Osteocyte (in vitro differentiated cells): ENCODE results near the gene IDE. TPM values are rescaled to one million over a fixed set of nuclear protein-coding genes. Genes with fewer than 3 reads are reported as not detected.

ENCODE experiments used
- DNase-seq: peaks from one replicate; pipeline ENCODE4 v3.0.0; 2021; ENCODE audit warnings: mixed read lengths; ENCODE audit not compliant: unreplicated experiment; ENCODE audit errors: extremely low spot score
- H3K27ac Mint-ChIP-seq: one replicate; pipeline ENCODE4 v1.8.0; 2021; ENCODE audit warnings: mild to moderate bottlenecking, mixed read lengths; ENCODE audit not compliant: unreplicated experiment
- H3K27me3 Mint-ChIP-seq: one replicate; pipeline ENCODE4 v1.8.0; 2021; ENCODE audit warnings: mixed read lengths; ENCODE audit not compliant: unreplicated experiment
- H3K36me3 Mint-ChIP-seq: one replicate; pipeline ENCODE4 v1.8.0; 2021; ENCODE audit warnings: mixed read lengths; ENCODE audit not compliant: unreplicated experiment
- H3K4me1 Mint-ChIP-seq: one replicate; pipeline ENCODE4 v1.8.0; 2021; ENCODE audit warnings: mixed read lengths; ENCODE audit not compliant: unreplicated experiment
- H3K4me3 Mint-ChIP-seq: one replicate; pipeline ENCODE4 v1.8.0; 2021; ENCODE audit warnings: mild to moderate bottlenecking, moderate library complexity, mixed read lengths; ENCODE audit not compliant: unreplicated experiment
- H3K9me3 Mint-ChIP-seq: one replicate; pipeline ENCODE4 v1.8.0; 2021; ENCODE audit warnings: mixed read lengths; ENCODE audit not compliant: unreplicated experiment
- total RNA-seq: library from RNA; stranded (reverse); gene quantifications from 2 replicates; pipeline ENCODE4 v1.2.1, GENCODE V29; 2021
- TF ChIP-seq, protein P1 (sequence below): fragments of 200-600 bp; sonication (generic); IDR thresholded peaks from 2 replicates; pipeline ENCODE4 v1.5.0; 2021; ENCODE audit warnings: antibody characterized with exemption, mild to moderate bottlenecking, moderate library complexity

IDE gene
- total RNA-seq, 1 donor from 2014 or later, result 42.4 TPM

DNA sequence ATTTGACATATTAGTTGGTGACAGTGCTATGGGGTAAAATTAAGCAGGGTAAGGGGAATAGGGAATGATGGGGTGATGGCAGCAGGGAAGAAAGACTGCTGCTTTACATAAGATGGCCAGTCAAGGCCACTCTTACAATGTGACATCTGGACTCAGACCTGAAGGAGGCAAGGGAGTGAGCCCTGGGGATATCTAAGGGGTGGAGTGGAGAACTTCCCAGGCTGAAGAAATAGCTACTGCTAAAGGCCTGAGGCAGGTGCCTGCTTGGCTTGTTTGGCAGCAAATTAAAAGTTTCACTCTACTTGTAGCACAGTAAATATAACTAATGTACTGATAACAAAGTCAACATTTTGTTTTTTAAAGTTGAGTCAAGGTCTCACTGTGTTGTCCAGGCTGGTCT is 93.5 kb downstream of the IDE start:
- Mint-ChIP-seq H3K27me3 (no peaks in the 10 kb centered on the region), H3K4me3 (no peak overlapping the region), H3K4me1 (no peaks in the 10 kb centered on the region), H3K27ac (no peak overlapping the region), H3K9me3 (no peaks in the 10 kb centered on the region), H3K36me3 (peaks cover 33% of the 10 kb centered on the region)
- DNase-seq, result no peak
- TF ChIP-seq, protein P1, sequence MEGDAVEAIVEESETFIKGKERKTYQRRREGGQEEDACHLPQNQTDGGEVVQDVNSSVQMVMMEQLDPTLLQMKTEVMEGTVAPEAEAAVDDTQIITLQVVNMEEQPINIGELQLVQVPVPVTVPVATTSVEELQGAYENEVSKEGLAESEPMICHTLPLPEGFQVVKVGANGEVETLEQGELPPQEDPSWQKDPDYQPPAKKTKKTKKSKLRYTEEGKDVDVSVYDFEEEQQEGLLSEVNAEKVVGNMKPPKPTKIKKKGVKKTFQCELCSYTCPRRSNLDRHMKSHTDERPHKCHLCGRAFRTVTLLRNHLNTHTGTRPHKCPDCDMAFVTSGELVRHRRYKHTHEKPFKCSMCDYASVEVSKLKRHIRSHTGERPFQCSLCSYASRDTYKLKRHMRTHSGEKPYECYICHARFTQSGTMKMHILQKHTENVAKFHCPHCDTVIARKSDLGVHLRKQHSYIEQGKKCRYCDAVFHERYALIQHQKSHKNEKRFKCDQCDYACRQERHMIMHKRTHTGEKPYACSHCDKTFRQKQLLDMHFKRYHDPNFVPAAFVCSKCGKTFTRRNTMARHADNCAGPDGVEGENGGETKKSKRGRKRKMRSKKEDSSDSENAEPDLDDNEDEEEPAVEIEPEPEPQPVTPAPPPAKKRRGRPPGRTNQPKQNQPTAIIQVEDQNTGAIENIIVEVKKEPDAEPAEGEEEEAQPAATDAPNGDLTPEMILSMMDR, result no peak

DNA sequence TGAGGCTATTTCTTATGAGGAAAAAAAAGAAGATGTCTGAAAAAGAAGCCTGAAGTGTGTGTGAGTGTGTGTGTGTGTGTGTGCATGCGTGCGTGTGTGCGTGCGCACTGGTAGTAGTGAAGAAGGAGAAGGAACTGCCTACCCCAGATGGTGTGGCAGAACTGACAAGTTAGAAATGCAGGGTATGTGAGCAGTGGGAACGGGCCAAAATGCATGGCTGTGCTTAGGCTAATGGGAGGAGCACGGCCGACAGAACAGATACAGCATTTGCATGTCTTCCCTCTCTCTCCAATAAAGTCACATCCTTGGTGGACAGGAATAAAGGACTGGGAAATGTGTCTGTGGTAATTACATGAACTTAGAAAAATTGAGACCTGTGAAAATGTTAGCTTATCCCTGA is 94.3 kb downstream of the IDE start:
- Mint-ChIP-seq H3K27ac (no peak overlapping the region), H3K9me3 (no peaks in the 10 kb centered on the region)

DNA sequence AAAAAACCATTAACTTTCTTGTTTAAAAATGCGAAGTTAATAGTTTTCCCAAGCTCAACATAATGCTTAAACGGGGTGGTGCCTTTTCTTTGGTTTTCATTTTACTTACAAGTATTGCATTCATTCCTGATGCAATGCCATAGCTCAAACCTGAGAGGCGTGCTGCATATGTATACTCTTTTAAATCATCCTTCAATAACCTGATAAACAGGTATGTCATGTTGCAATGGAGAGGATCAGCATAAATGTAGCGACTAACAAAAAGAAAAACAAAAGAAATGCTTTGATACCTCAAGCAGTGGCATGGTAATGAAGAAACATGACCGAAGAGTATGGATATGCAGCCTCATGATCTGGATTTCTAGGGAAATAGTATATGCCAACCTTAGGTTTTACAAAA is 95.4 kb downstream of the IDE start:
- no peaks in the 10 kb centered on the region for H3K9me3 Mint-ChIP-seq
- TF ChIP-seq, protein P1, result no peak
- no peak overlapping the region for H3K27ac Mint-ChIP-seq
- no peak for DNase-seq
- H3K36me3 Mint-ChIP-seq, result peaks cover 36% of the 10 kb centered on the region
- H3K27me3 Mint-ChIP-seq, result no peaks in the 10 kb centered on the region
- no peaks in the 10 kb centered on the region for H3K4me1 Mint-ChIP-seq
- H3K4me3 Mint-ChIP-seq, result no peak overlapping the region

More for the DNA sequence above, 94.3 kb downstream of the IDE start:
- DNase-seq, result no peak
- H3K27me3 Mint-ChIP-seq, result no peaks in the 10 kb centered on the region
- peaks cover 34% of the 10 kb centered on the region for H3K36me3 Mint-ChIP-seq
- H3K4me3 Mint-ChIP-seq, result no peak overlapping the region
- TF ChIP-seq, protein P1, result no peak
- H3K4me1 Mint-ChIP-seq, result no peaks in the 10 kb centered on the region

DNA sequence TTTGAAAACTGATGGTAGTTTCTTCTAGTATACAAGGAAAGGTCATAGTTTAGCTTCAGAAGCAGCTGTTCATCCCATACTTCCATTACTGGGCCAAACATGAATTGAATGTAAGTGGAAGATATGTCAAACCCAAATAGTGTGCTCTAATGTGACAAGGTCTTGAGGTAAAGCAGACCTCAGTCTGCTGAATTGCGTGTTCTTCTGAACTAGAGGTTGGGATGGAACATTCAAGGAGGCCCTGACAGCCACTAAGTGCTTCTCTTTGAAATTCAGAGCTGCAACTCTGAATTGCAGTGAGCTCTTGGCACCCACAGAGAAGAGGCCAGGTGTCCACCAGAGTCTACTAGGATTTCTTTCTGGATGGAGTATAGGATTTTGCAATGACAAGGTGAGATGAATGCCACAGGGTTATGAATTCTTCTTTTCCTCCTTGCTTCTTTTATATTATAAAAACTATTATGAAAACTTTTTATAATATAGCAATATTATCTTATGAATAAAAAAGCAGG is 98.5 kb downstream of the IDE start:
- no peak overlapping the region for H3K4me3 Mint-ChIP-seq
- H3K9me3 Mint-ChIP-seq, result no peaks in the 10 kb centered on the region

DNA sequence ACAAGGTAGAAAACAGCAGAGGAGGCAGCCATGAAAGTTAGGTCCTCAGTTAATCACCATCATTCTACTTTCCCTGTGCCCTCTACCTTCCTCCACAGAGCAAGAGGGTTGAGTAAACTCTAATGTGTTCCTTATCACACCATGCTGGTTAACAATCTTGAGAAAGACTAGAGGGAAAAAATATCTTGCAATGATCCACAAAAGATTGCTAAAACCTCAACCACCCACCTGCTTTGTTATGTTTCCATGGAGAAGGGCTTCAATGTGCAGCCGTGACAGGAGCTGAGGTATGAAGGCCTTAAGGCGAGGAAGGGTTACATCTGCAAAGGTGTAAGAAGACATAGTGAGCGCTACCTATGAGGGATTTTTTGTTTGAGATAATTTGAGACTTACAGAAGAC is 103.9 kb downstream of the IDE start:
- Mint-ChIP-seq H3K27me3 (no peaks in the 10 kb centered on the region), H3K27ac (no peak overlapping the region), H3K4me1 (no peaks in the 10 kb centered on the region), H3K4me3 (no peak overlapping the region), H3K9me3 (no peaks in the 10 kb centered on the region), H3K36me3 (peaks cover 39% of the 10 kb centered on the region)
- DNase-seq, result no peak
- TF ChIP-seq, protein P1, result no peak

More for the DNA sequence above, 98.5 kb downstream of the IDE start:
- TF ChIP-seq, protein P1, result no peak
- no peaks in the 10 kb centered on the region for H3K27me3 Mint-ChIP-seq
- peaks cover 32% of the 10 kb centered on the region for H3K36me3 Mint-ChIP-seq
- DNase-seq, result no peak
- no peaks in the 10 kb centered on the region for H3K4me1 Mint-ChIP-seq
- no peak overlapping the region for H3K27ac Mint-ChIP-seq
